WTC11 (cell line): ENCODE data around the gene TP53I13. TPM values are rescaled to one million over a fixed set of nuclear protein-coding genes. Genes with fewer than 3 reads are reported as not detected.

Experiments used
- ATAC-seq: fragments of 200-7000 bp; cut with Tn5 transposase; 2 replicates; pipeline ENCODE4 v1.10.0; 2021; ENCODE audit warnings: mild to moderate bottlenecking, moderate library complexity
- CTCF ChIA-PET: fragments of 300-600 bp; sonication (Branson Sonifier 250); formaldehyde crosslinking; loops from one replicate; lab custom pipeline; 2021; ENCODE audit warnings: antibody characterized with exemption; lab: Charles Lee
- POLR2A ChIA-PET: fragments of 350-600 bp; sonication (Branson Sonifier 250); formaldehyde crosslinking; loops from one replicate; lab custom pipeline; 2021; ENCODE audit warnings: antibody characterized with exemption; lab: Charles Lee
- DNase-seq: peaks from one replicate; pipeline ENCODE4 v3.0.0; 2021; ENCODE audit warnings: low spot score
- H3K27ac Mint-ChIP-seq: 2 replicates; pipeline ENCODE4 v1.8.0; 2021; ENCODE audit warnings: mixed read lengths
- H3K27me3 Mint-ChIP-seq: 2 replicates; pipeline ENCODE4 v1.8.0; 2021; ENCODE audit warnings: low read depth, mild to moderate bottlenecking, moderate library complexity, mixed read lengths
- H3K36me3 Mint-ChIP-seq: 2 replicates; pipeline ENCODE4 v1.8.0; 2021; ENCODE audit warnings: mixed read lengths
- H3K4me1 Mint-ChIP-seq: 2 replicates; pipeline ENCODE4 v1.8.0; 2022; ENCODE audit warnings: mixed read lengths
- H3K4me3 Mint-ChIP-seq: 2 replicates; pipeline ENCODE4 v1.8.0; 2021; ENCODE audit warnings: mild to moderate bottlenecking, moderate library complexity, mixed read lengths
- H3K9me3 Mint-ChIP-seq: 2 replicates; pipeline ENCODE4 v1.8.0; 2021; ENCODE audit warnings: mixed read lengths
- AR ChIP-seq: fragments of 250-450 bp; sonication (Bioruptor Pico); IDR thresholded peaks from 2 replicates; pipeline ENCODE4 v1.9.0; 2021; ENCODE audit warnings: mild to moderate bottlenecking
- ARID4B ChIP-seq: sonication (generic); formaldehyde crosslinking; IDR thresholded peaks from 2 replicates; pipeline ENCODE4 v1.8.0; 2023; ENCODE audit warnings: missing genetic modification reagents, mild to moderate bottlenecking, borderline replicate concordance
- ATF3 ChIP-seq: sonication (generic); formaldehyde crosslinking; conservative IDR thresholded peaks from 2 replicates; pipeline ENCODE4 v1.8.1; 2022; ENCODE audit warnings: mild to moderate bottlenecking, missing genetic modification reagents
- CBFB ChIP-seq: sonication (generic); formaldehyde crosslinking; IDR thresholded peaks from 2 replicates; pipeline ENCODE4 v1.8.1; 2022; ENCODE audit warnings: mild to moderate bottlenecking, low read depth, missing genetic modification reagents
- CDX4 ChIP-seq: fragments of 250-450 bp; sonication (Bioruptor Pico); IDR thresholded peaks from 2 replicates; pipeline ENCODE4 v1.9.0; 2021; ENCODE audit warnings: moderate library complexity, mild to moderate bottlenecking, inconsistent platforms, borderline replicate concordance
- CREM ChIP-seq: sonication (generic); formaldehyde crosslinking; IDR thresholded peaks from 2 replicates; pipeline ENCODE4 v1.8.1; 2022; ENCODE audit warnings: mild to moderate bottlenecking, missing genetic modification reagents, moderate library complexity
- ERG ChIP-seq: fragments of 250-450 bp; sonication (Bioruptor Pico); IDR thresholded peaks from 2 replicates; pipeline ENCODE4 v1.8.0; 2021; ENCODE audit warnings: mild to moderate bottlenecking
- ESRRA ChIP-seq: sonication (generic); formaldehyde crosslinking; IDR thresholded peaks from 2 replicates; pipeline ENCODE4 v1.8.1; 2022; ENCODE audit warnings: mild to moderate bottlenecking, missing genetic modification reagents, borderline replicate concordance
- GTF2I ChIP-seq: fragments of 250-450 bp; sonication (Bioruptor Pico); conservative IDR thresholded peaks from 2 replicates; pipeline ENCODE4 v1.4.0; 2021; ENCODE audit warnings: mild to moderate bottlenecking
- IRF1 ChIP-seq: sonication (generic); formaldehyde crosslinking; IDR thresholded peaks from 2 replicates; pipeline ENCODE4 v1.8.0; 2023; ENCODE audit warnings: missing genetic modification reagents
- JAZF1 ChIP-seq: fragments of 250-450 bp; sonication (Bioruptor Pico); IDR thresholded peaks from 2 replicates; pipeline ENCODE4 v1.9.0; 2021; ENCODE audit warnings: moderate library complexity, mild to moderate bottlenecking, inconsistent platforms
- MYBL2 ChIP-seq: sonication (generic); formaldehyde crosslinking; IDR thresholded peaks from 2 replicates; pipeline ENCODE4 v1.8.1; 2023; ENCODE audit warnings: mild to moderate bottlenecking, moderate library complexity, missing genetic modification reagents
- NFATC4 ChIP-seq: fragments of 250-450 bp; sonication (Bioruptor Pico); IDR thresholded peaks from 2 replicates; pipeline ENCODE4 v1.9.0; 2021; ENCODE audit warnings: mild to moderate bottlenecking
- NFYB ChIP-seq: sonication (generic); formaldehyde crosslinking; conservative IDR thresholded peaks from 2 replicates; pipeline ENCODE4 v1.8.0; 2022; ENCODE audit warnings: low read depth, missing genetic modification reagents
- NR2C2 ChIP-seq: sonication (generic); formaldehyde crosslinking; IDR thresholded peaks from 2 replicates; pipeline ENCODE4 v1.8.0; 2022; ENCODE audit warnings: mild to moderate bottlenecking, missing genetic modification reagents
- PREB ChIP-seq: sonication (generic); formaldehyde crosslinking; IDR thresholded peaks from 2 replicates; pipeline ENCODE4 v1.8.1; 2022; ENCODE audit warnings: mild to moderate bottlenecking, missing genetic modification reagents, moderate library complexity, borderline replicate concordance
- PRRX2 ChIP-seq: fragments of 250-450 bp; sonication (Bioruptor Pico); IDR thresholded peaks from 2 replicates; pipeline ENCODE4 v1.8.0; 2021; ENCODE audit warnings: mild to moderate bottlenecking
- SMAD4 ChIP-seq: sonication (generic); formaldehyde crosslinking; IDR thresholded peaks from 2 replicates; pipeline ENCODE4 v1.8.0; 2022; ENCODE audit warnings: mild to moderate bottlenecking, missing genetic modification reagents
- TCF7 ChIP-seq: sonication (generic); formaldehyde crosslinking; IDR thresholded peaks from 2 replicates; pipeline ENCODE4 v1.8.0; 2022; ENCODE audit warnings: mild to moderate bottlenecking, low read depth, missing genetic modification reagents, moderate library complexity
- TEAD1 ChIP-seq: sonication (generic); formaldehyde crosslinking; IDR thresholded peaks from 2 replicates; pipeline ENCODE4 v1.8.0; 2022; ENCODE audit warnings: mild to moderate bottlenecking, missing genetic modification reagents
- TP53 ChIP-seq: sonication (generic); formaldehyde crosslinking; IDR thresholded peaks from 2 replicates; pipeline ENCODE4 v1.8.1; 2023; ENCODE audit warnings: mild to moderate bottlenecking, missing genetic modification reagents
- USF2 ChIP-seq: sonication (generic); formaldehyde crosslinking; IDR thresholded peaks from 2 replicates; pipeline ENCODE4 v1.8.1; 2023; ENCODE audit warnings: mild to moderate bottlenecking, missing genetic modification reagents, moderate library complexity
- ZNF423 ChIP-seq: fragments of 250-450 bp; sonication (Bioruptor Pico); IDR thresholded peaks from 2 replicates; pipeline ENCODE4 v2.1.2; 2022; ENCODE audit warnings: mild to moderate bottlenecking, moderate library complexity
- ZNF671 ChIP-seq: fragments of 250-450 bp; sonication (Bioruptor Pico); IDR thresholded peaks from 2 replicates; pipeline ENCODE4 v1.8.0; 2021; ENCODE audit warnings: mild to moderate bottlenecking
- total RNA-seq: library from RNA; stranded (reverse); gene quantifications from 3 replicates; pipeline ENCODE4 v1.2.3, GENCODE V29; 2021

TP53I13 gene
- total RNA-seq, 1 experiment from 2014 or later: 41.9 TPM

GRCh38 chr17:29593591-29594518 is 25.4 kb downstream of the TP53I13 start:
- H3K9me3 Mint-ChIP-seq: no peaks in the 10 kb centered on the region
- CTCF ChIA-PET: interaction anchor here (0.6 to 4.7 kb wide), 24 partner anchors 8 to 449 kb away, joined by 3 to 272 read pairs (median 5); partner anchors contain the start of genes ABHD15 and TP53I13
- H3K36me3 Mint-ChIP-seq: no peaks in the 10 kb centered on the region
- H3K4me3 Mint-ChIP-seq: peak overlapping the region; percentile 75
- peak; percentile 79 for DNase-seq
- H3K4me1 Mint-ChIP-seq: peaks cover 56% of the 10 kb centered on the region
- no peak overlapping the region for H3K27ac Mint-ChIP-seq
- POLR2A ChIA-PET: interaction anchor here (0.6 to 3.1 kb wide), 7 partner anchors 19 to 41 kb away, joined by 3 to 12 read pairs (median 4); partner anchors contain the start of gene ABHD15
- peaks cover 4% of the 10 kb centered on the region; the same call in 1 of the 2 replicates for H3K27me3 Mint-ChIP-seq
- ATAC-seq: peak; percentile 21
- peak; percentile 56; the same call in 1 of the 2 replicates for TF ChIP-seq ERG
- no peak for TF ChIP-seq GTF2I (CRISPR knock-in tag)
- no peak for TF ChIP-seq JAZF1 (CRISPR knock-in tag)
- TF ChIP-seq USF2: no peak; the same call in 1 of the 2 replicates
- TF ChIP-seq ZNF671: no peak
- TF ChIP-seq TCF7 (CRISPR knock-in tag): peak; percentile 95
- TF ChIP-seq ESRRA (CRISPR knock-in tag): peak; percentile 89; the same call in 1 of the 2 replicates
- TF ChIP-seq IRF1 (CRISPR knock-in tag): no peak
- no peak for TF ChIP-seq CBFB (CRISPR knock-in tag)
- peak; percentile 2; the same call in 1 of the 2 replicates for TF ChIP-seq CREM (CRISPR knock-in tag)
- TF ChIP-seq NR2C2 (CRISPR knock-in tag): peak; percentile 79
- no peak for TF ChIP-seq CDX4 (CRISPR knock-in tag)
- TF ChIP-seq SMAD4 (CRISPR knock-in tag): peak; percentile 98
- no peak for TF ChIP-seq NFATC4 (CRISPR knock-in tag)
- TF ChIP-seq PRRX2: peak; percentile 52; the same call in 1 of the 2 replicates
- TF ChIP-seq TP53 (CRISPR knock-in tag): peak; percentile 70; the same call in 1 of the 2 replicates
- TF ChIP-seq ARID4B (CRISPR knock-in tag): peak; percentile 99
- no peak for TF ChIP-seq ZNF423 (CRISPR knock-in tag)
- TF ChIP-seq AR (CRISPR knock-in tag): no peak
- 0 out of 2 replicates have a peak, but pooled peaks have one; percentile 54 for TF ChIP-seq ATF3 (CRISPR knock-in tag)
- peak; percentile 60; the same call in 1 of the 2 replicates for TF ChIP-seq PREB (CRISPR knock-in tag)
- TF ChIP-seq NFYB: no peak; the same call in 1 of the 2 replicates
- 0 out of 2 replicates have a peak, but pooled peaks have one; percentile 40 for TF ChIP-seq TEAD1
- 0 out of 2 replicates have a peak, but pooled peaks have one; percentile 28 for TF ChIP-seq MYBL2 (CRISPR knock-in tag)
